Astrocyte (in vitro differentiated cells and primary cell): Measurements from ENCODE around the gene CSRNP3.

ENCODE experiments used
- CTCF ChIP-seq: IDR thresholded peaks from 2 replicates; pipeline ENCODE4 v1.5.1; 2011; ENCODE audit warnings: low read depth, mild to moderate bottlenecking, inconsistent platforms, low read length, moderate library complexity; ENCODE audit not compliant: insufficient read depth
- EZH2 ChIP-seq: IDR thresholded peaks from 2 replicates; pipeline ENCODE4 v1.6.1; 2012; ENCODE audit warnings: mild to moderate bottlenecking, low read length, inconsistent platforms; ENCODE audit not compliant: insufficient read depth

GRCh38 chr2:165594231-165594934, 124.9 kb downstream of the CSRNP3 start:
- no peak for TF ChIP-seq CTCF
- TF ChIP-seq EZH2 = no peak
